Adrenal gland (tissue), 5 donors: ENCODE data around the gene CPS1.

Experiments used
- CTCF ChIP-seq, 6 experiments: fragments of 450-650 bp in 4 of 6; fragments of 200-600 bp in 2 of 6; sonication (generic) in 1 of 6; IDR thresholded peaks; 1 replicate in 5 of 6; 2 replicates in 1 of 6; pipeline versions ENCODE4 v1.5.1 to v1.8.0; 2016 to 2021; ENCODE audit warnings: antibody characterized with exemption in 6 of 6, mild to moderate bottlenecking in 2 of 6, moderate library complexity in 1 of 6
- POLR2A ChIP-seq, 2 donors: fragments of 450-650 bp; IDR thresholded peaks; one replicate each; pipeline ENCODE4 v1.6.1; 2017; ENCODE audit warnings: antibody characterized with exemption in 2 of 2, mild to moderate bottlenecking in 2 of 2, moderate library complexity in 1 of 2
- donor health status: DM: no; HTN: no; CAD: no.

GRCh38 chr2:210630873-210631560 is 74.6 kb downstream of the CPS1 start:
- TF ChIP-seq CTCF (IDR thresholded peaks at IDR 0.05) (no peak), POLR2A (IDR thresholded peaks at IDR 0.05) (no peak)
